Tibial nerve (tissue), 3 donors: ENCODE data around the gene LCNL1.

Experiments used
- POLR2A ChIP-seq, 2 donors: fragments of 450-650 bp; IDR thresholded peaks; one replicate each; pipeline ENCODE4 v1.6.1; 2017; ENCODE audit warnings: antibody characterized with exemption in 2 of 2, mild to moderate bottlenecking in 2 of 2, moderate library complexity in 2 of 2
- TF ChIP-seq, protein P1 (sequence below), 5 experiments: fragments of 200-600 bp in 3 of 5; fragments of 450-650 bp in 2 of 5; sonication (generic) in 3 of 5; IDR thresholded peaks; one replicate each; pipeline ENCODE4 v1.5.1; 2016 to 2019; ENCODE audit warnings: antibody characterized with exemption in 5 of 5, mild to moderate bottlenecking in 3 of 5, moderate library complexity in 2 of 5

DNA sequence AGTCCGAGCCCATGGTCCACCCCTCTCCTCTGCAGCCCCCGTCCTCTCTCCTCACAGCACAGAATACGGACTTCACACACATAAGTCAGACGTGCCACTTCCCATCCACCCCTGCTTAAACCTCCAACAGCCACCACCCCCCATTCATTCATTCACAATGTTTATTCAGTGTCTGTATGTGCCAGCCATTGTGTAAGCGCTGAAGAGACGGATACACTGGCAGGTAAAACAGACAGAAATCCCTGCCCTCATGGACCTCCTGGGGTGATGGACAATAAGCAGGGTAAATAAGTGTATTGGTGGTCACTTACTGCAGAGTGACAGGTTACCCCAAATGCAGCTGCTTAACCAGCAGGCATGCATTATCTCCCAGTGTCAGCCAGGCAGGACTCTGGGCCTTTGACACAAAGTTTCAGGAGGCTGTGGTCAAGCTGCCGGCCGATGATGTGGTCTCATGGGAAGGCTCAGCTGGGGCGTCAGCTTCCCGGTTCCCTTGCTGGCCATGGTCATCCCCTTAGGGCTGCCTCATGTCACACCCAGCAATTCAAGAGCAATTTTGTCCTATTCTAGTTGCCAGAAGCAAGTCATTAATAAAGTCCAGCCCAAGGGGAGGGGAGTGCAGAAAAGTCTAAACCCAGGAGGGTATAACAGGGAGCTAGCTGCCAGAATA, 7.6 kb downstream of the LCNL1 start:
- TF ChIP-seq, protein P1, sequence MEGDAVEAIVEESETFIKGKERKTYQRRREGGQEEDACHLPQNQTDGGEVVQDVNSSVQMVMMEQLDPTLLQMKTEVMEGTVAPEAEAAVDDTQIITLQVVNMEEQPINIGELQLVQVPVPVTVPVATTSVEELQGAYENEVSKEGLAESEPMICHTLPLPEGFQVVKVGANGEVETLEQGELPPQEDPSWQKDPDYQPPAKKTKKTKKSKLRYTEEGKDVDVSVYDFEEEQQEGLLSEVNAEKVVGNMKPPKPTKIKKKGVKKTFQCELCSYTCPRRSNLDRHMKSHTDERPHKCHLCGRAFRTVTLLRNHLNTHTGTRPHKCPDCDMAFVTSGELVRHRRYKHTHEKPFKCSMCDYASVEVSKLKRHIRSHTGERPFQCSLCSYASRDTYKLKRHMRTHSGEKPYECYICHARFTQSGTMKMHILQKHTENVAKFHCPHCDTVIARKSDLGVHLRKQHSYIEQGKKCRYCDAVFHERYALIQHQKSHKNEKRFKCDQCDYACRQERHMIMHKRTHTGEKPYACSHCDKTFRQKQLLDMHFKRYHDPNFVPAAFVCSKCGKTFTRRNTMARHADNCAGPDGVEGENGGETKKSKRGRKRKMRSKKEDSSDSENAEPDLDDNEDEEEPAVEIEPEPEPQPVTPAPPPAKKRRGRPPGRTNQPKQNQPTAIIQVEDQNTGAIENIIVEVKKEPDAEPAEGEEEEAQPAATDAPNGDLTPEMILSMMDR (IDR thresholded peaks at IDR 0.05) = no peak
- no peak for TF ChIP-seq POLR2A (IDR thresholded peaks at IDR 0.05)
